K562 (cell line): ENCODE results near the gene TANGO6. TPM values are rescaled to one million over a fixed set of nuclear protein-coding genes. Genes with fewer than 3 reads are reported as not detected.

ENCODE experiments used
- ARID4B ChIP-seq: sonication (generic); formaldehyde crosslinking; IDR thresholded peaks from 2 replicates; pipeline ENCODE4 v1.8.0; 2022; ENCODE audit warnings: mild to moderate bottlenecking, missing genetic modification reagents
- BHLHE40 ChIP-seq: IDR thresholded peaks from 2 replicates; pipeline ENCODE4 v1.6.1; 2011; ENCODE audit warnings: low read length, improper control_type of control experiment
- CBX1 ChIP-seq: sonication (generic); IDR thresholded peaks from 2 replicates; pipeline ENCODE4 v1.6.1; 2016; ENCODE audit warnings: antibody characterized with exemption, low read depth, mild to moderate bottlenecking
- COPS2 ChIP-seq: fragments of 450-650 bp; conservative IDR thresholded peaks from 2 replicates; pipeline ENCODE4 v1.6.1; 2016; ENCODE audit warnings: mild to moderate bottlenecking, moderate library complexity
- CTBP1 ChIP-seq: fragments of 450-650 bp; IDR thresholded peaks from 2 replicates; pipeline ENCODE4 v1.6.1; 2016; ENCODE audit warnings: borderline replicate concordance
- DMBX1 ChIP-seq: fragments of 250-450 bp; sonication (Bioruptor Pico); IDR thresholded peaks from 2 replicates; pipeline ENCODE4 v1.8.0; 2022; ENCODE audit warnings: inconsistent platforms, mild to moderate bottlenecking, moderate library complexity, borderline replicate concordance
- ETV6 ChIP-seq, 3 experiments: fragments of 150-350 bp in 1 of 3; sonication (generic) in 1 of 3; formaldehyde crosslinking in 1 of 3; IDR thresholded peaks; 2 replicates each; pipeline versions ENCODE4 v1.6.1 to v1.8.0; 2014 to 2022; ENCODE audit warnings: borderline replicate concordance in 2 of 3, low read depth in 2 of 3, antibody characterized with exemption in 1 of 3, low read length in 1 of 3, mild to moderate bottlenecking in 1 of 3, missing genetic modification reagents in 1 of 3
- MAFG ChIP-seq: fragments of 450-650 bp; conservative IDR thresholded peaks from 2 replicates; pipeline ENCODE4 v1.6.1; 2016; ENCODE audit warnings: missing genetic modification characterization, missing compliant biosample characterization
- MECOM ChIP-seq: fragments of 250-450 bp; sonication (Bioruptor Pico); IDR thresholded peaks from 2 replicates; pipeline ENCODE4 v1.8.0; 2022; ENCODE audit warnings: inconsistent platforms
- POU5F1 ChIP-seq: fragments of 150-350 bp; IDR thresholded peaks from 2 replicates; pipeline ENCODE4 v1.6.1; 2014; ENCODE audit warnings: borderline replicate concordance, low read length, low read depth, mild to moderate bottlenecking; ENCODE audit not compliant: partially characterized antibody
- RB1 ChIP-seq: fragments of 450-650 bp; IDR thresholded peaks from 2 replicates; pipeline ENCODE4 v1.6.1; 2017; ENCODE audit warnings: low read depth, mild to moderate bottlenecking
- REST ChIP-seq, 2 experiments: fragments of 450-650 bp; formaldehyde crosslinking in 1 of 2; IDR thresholded peaks; 2 replicates each; pipeline versions ENCODE4 v1.4.0 to v1.6.1; 2014 to 2020; ENCODE audit warnings: mild to moderate bottlenecking in 2 of 2, borderline replicate concordance in 1 of 2, low read depth in 1 of 2
- ZNF134 ChIP-seq: fragments of 250-450 bp; sonication (Bioruptor Pico); conservative IDR thresholded peaks from 2 replicates; pipeline ENCODE4 v1.4.0; 2020
- ZNF316 ChIP-seq: fragments of 450-650 bp; IDR thresholded peaks from 2 replicates; pipeline ENCODE4 v1.6.1; 2016
- polyA plus RNA-seq, 8 experiments: library from polyadenylated mRNA; depleted of rRNA in 4 of 8; stranded (reverse) in 5 of 8; unstranded in 3 of 8; fragments of >200 nt; fragmentation: Nextera tagmentation in 2 of 8; fragmentation: Illumina TruSeq in 1 of 8; extraction: Ambion mirVana in 2 of 8; extraction: Trizol in 1 of 8; gene quantifications; 2 replicates each; pipeline versions ENCODE4 v1.2.1 to v1.2.3, GENCODE V29; 2011 to 2014; ENCODE audit warnings: inconsistent platforms in 1 of 8, missing spikeins in 1 of 8
- total RNA-seq, 7 experiments: library from RNA; depleted of rRNA in 6 of 7; stranded (reverse); fragments of >200 nt in 6 of 7; fragmentation: Illumina TruSeq in 2 of 7; extraction: Trizol in 2 of 7; gene quantifications; 2 replicates each; pipeline versions ENCODE4 v1.2.1 to v1.2.3, GENCODE V29; 2011 to 2021; ENCODE audit warnings: low replicate concordance in 1 of 7

Gene TANGO6
- total and polyA plus RNA-seq, 9 of the 15 experiments (the other 6 are each of a cell fraction or from before 2014, with no cell fraction given) = 1.6 to 15.2 (median 9.6) TPM

- TF ChIP-seq ARID4B (CRISPR knock-in tag) (no peak), ZNF316 (peak; percentile 50), ETV6 (IDR thresholded peaks at IDR 0.05; ENCODE audit: borderline replicate concordance in 1 of 2, low read depth in 2 of 2, low read length in 1 of 2) (no peak), ETV6 (CRISPR knock-in tag; IDR thresholded peaks at IDR 0.05; ENCODE audit: borderline replicate concordance) (no peak), CTBP1 (0 out of 2 replicates have a peak, but pooled peaks have one; percentile 15), MAFG (tag) (peak; percentile 46; the same call in 1 of the 2 replicates), COPS2 (no peak), POU5F1 (no peak), RB1 (0 out of 2 replicates have a peak, but pooled peaks have one; percentile 45), MECOM (CRISPR knock-in tag) (no peak), CBX1 (no peak), ZNF134 (CRISPR knock-in tag) (peak; percentile 65), REST (IDR thresholded peaks at IDR 0.05; ENCODE audit: borderline replicate concordance) (peak; percentile 26; the same call in 1 of the 2 replicates), REST (CRISPR knock-in tag; IDR thresholded peaks at IDR 0.05; ENCODE audit: low read depth) (no peak), DMBX1 (no peak), BHLHE40 (0 out of 2 replicates have a peak, but pooled peaks have one; percentile 32)
Observed at GRCh38 chr16:69112285-69113129, 269.2 kb downstream of the TANGO6 start (continued).
